DMS53 (cell line): Measurements from ENCODE around the gene SST.
A peak's percentile ranks its signal among the peaks of the same experiment; 100 is the strongest.
"Not testable (repeated sequence)": the region's sequence is repeated elsewhere in the genome, so short reads cannot be mapped to it uniquely, and the experiment has no call there.

Source experiments
- DNase-seq: peaks from one replicate; lab custom pipeline; 2025; lab: John Stamatoyannopoulos, UW

The SST gene

GRCh38 chr3:187684444-187684843, 14.2 kb upstream of the SST start:
- DNase-seq, result no peak

DNA sequence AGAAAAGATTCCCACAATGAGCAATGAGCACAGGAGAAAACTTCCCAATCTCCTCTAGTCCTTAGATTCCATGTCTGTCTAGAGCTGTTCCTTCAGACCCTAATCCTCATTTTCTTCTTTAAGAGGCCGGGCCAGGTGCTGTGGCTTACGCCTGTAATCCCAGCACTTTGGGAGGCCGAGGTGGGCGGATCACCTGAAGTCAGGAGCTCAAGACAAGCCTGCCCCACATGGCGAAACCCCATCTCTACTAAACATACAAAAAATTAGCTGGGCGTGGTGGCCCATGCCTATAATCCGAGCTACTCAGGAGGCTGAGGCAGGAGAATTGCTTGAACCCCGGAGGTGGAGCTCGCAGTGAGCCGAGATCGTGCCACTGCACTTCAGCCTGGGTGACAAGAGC, 11.6 kb upstream of the SST start:
- DNase-seq, result not testable (repeated sequence)

GRCh38 chr3:187679638-187680396, 9.6 kb upstream of the SST start:
- peak; percentile 87 for DNase-seq

- peak; percentile 78 for DNase-seq
Measured at GRCh38 chr3:187678726-187679268, 8.6 kb upstream of the SST start.

GRCh38 chr3:187677604-187678003, 7.4 kb upstream of the SST start:
- no peak for DNase-seq

GRCh38 chr3:187673012-187673411, 2.8 kb upstream of the SST start:
- no peak for DNase-seq

DNA sequence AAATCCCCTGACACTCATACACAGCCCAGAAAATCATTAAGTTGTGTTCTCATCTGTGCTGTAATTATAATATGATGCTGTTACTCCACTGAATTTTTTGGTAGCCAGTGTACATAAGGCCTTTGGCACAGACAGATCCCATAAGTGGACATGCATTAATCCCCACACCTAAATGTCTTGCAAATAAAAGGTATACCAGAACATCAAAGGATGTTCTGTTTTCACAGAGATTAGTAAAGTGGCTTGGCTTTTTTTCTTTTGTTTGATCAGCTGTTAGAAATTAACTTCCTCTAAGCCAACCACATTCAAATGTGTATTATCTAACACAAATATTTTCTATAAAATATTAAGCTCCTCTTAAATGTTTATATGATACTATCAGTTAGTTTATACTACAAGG, 2.7 kb downstream of the SST start:
- peak; percentile 93 for DNase-seq

DNA sequence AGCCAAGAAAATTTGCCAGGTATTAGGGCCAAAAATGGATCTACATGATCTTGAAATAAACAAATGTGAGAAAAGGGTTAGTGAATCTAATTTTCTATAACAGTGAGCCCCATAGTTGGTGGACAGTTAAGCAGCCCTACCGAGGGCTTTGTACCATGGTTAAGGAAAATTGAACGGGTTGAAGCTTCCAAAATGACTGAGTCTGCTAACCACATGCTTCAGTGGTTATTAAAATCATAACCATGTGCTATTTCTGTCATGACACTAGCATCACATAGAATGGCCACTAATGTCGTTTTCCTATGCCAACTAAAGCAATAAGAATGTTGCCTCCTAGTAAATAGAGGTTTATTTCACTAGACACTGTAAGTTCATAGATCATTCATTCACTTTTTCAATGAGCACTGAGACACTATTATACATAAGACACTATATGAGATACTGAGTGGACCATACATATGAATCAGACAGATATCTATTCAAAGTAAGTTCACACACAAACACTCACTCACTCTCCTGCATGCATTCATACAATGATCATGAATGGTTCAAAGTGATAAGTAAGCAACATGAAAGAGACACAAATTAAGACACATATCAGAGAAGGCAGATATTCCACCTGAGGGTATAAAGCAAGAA, 4.3 kb downstream of the SST start:
- peak; percentile 24 for DNase-seq

DNA sequence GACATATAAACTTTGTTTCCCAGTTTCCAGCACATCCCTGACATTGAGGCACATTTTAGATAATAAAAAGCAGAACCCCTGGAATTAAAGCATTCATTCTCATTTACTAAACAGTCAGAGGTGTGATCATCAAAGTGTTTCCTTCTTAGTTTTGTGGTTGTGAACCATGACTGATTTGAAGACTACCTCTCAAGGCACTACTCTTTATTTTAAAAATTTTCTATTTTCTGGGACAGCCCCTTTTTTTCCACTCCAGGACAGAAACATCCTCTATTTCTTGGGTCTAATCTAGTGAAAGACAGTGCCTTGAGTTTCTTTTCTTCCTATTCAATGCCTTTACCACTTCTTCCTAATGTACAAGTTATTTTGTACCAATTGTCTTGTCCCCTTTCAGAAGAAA, 5.2 kb downstream of the SST start:
- no peak for DNase-seq

DNA sequence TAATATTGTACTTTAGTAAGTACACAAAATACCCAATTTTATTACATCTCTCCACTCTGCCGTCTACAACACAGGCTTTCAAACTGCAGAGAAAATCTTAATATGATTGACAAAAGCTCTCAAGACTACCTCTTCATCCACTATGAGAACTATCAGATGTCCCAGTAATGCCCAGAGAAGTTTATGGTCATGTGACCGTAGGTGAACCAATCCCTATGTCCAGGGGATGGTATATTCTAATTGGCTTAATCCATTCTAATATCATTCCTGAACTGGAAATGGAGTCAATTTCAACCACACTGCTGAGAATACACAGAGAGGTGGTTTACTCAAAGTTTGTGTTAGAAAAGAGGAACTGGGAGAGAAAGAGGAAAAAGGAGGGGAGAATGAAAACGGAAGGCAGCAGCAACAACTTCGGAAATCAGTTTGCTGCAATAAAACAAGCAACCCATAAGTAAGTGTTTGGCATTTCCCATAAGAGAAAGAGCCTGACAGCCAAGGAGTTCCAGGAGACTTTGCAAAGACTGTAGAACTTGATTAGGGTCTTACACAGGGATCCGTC, 7.3 kb downstream of the SST start:
- no peak for DNase-seq

- DNase-seq, result peak; percentile 19
Measured at GRCh38 chr3:187661267-187661666, 8.9 kb downstream of the SST start.

DNA sequence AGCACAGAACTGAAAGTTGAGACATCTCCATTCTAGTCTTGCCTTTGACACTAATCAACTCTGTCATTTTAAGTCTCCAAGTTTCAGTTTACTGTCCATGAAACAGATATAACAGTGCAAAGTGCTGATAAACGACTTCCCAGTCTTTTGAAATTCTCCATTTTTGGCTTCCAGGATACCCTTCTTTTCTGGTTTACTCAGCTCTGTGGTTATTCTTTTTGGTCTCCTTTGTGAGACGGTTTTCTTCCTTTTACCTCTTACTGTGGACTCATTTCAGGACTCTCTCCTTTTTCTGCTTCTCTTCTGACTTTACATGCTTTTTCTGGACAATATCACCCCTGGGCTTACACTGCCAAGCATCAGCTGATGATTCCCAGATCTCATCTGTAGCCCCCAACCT, 18.9 kb downstream of the SST start:
- no peak for DNase-seq

GRCh38 chr3:187648177-187648576, 22.0 kb downstream of the SST start:
- no peak for DNase-seq

DNA sequence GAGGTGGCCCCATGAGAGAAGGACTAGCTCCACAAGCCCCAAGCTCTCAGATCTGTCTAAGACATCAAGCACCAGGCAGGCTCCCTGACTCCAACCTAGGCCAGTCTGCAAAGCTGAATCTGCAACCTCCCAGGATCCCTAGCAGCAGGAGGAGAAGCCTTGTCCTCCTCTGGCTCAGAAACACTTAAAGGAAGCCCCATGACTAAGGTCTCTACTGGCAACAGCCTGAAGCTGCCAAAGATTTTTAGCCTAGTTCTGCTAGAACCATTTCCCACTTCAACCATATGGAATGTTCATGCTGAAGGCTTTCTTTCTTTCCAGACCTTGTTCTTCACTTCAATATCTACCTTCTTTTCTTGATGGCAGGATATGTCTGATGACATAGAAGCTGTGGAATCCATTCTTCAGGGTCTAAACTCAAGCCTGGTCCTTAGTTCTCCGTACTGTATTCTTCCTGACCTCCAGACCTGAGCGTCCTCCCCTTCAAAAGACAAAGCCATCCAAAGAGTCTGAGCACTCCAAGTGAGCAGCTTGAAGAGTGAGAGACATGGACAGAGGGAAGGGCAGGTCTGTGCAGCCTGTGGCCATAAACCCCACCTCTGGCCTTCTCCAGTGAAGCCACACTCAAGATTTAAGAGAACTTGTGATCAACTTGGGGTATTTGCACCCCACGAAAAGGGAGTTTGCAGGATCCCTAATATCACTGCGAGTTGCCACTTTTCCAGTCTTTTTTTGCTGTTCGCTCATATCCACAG, 23.1 kb downstream of the SST start:
- DNase-seq, result no peak

- DNase-seq, result not testable (repeated sequence)
Measured at GRCh38 chr3:187645379-187645778, 24.8 kb downstream of the SST start.

DNA sequence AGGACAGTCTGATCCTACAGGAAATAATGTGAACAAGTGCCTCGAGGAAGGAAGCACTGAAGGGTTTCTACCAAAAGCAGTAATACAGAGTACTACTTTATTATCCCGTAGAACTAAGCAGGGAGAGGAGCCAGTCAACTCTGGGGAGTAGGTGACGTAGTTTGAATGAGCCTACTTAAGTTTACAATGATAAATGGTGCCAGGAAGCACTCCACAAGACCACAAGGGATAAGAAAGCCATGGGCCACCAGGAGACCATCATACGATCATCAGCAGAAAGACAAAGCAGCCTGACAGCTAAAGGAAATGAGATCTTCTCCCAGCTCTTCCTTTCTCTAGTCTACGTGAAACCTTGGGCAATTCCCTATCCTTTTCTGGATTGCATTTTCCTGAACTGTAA, 27.3 kb downstream of the SST start:
- no peak for DNase-seq

DNA sequence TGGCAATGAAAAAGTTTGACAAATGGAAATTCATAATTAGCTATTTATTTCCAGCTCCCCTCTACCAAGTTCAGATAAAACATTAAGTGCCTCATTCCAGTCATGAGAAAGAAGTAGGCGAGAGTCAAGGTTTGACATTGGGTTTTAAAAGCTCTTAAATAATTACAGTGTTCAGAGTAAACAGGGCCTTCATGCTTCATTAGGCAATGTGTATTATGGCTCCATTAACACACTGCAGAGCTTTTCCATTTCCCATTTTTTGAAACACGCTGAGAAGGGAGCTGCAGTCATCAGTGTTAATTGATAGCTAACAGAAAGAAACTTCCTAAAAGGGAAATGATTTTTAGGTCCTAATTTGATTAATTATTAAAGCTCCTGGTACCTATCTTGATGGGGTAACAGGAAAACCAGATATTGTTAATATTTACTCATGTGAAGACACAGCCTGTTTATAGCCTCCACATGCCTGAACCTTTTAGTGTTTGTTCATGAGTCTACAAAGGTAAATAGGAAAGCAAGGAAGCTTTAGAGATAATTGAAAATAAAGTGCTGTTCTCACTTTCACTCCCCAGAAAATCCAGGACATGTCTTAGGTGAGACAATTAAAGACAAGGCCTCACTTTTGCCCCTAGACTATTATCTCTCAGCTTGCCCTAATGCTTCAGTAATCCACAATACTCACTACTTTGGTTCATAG, 28.7 kb downstream of the SST start:
- peak; percentile 47 for DNase-seq

DNA sequence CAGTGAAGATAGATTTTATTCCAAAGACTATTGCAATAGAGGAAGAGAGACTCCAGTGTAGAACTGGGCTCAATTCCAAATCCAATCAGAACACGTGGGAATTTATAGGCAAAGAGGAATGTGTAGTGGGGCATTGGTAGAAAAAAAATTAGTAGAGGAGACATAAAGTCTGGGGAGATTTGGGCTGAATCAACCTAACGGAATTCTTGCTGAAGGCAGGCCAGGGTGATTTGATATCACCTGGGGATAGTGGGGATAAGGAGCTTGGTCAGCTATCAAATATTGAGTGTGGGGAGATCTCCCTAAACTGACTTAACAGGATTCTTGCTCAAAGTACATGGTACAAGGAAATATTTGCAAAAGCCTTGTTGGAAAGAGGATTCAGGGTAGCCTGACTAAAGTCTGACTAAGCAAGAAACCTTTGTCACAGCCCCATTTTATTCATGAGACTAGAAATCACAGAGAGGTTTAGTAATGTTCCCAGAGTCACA, 29.6 kb downstream of the SST start:
- DNase-seq, result no peak

DNA sequence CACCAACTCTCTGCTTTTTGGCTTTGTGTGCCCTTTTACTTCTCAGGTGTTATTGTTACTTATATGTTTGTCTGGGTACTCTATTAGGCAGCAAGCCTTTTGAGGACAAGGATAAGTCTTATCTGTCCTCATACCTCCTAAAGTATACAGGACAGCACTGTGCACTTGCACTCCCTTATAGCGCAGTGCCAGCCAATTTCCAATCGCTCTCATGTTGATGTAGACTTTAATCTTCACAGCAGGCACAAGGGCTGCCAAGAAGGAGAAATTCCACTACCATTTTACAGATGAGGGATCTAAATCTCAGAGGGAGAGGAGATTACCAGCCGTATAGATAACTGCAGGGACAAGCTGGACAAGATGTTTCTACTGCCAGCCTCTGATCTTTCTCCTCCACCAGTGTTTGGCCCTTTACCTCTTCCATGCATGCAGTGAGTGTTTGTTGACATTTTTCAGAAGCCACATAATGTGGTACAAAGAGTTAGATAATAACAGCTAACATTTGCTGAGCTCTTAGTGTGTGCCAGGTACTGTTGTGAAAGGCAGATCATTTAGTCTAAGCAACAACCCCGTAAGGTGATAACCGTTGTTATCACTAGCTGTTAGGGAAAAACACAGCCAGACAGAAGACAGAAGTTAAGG, 30.1 kb downstream of the SST start:
- peak; percentile 56 for DNase-seq

DNA sequence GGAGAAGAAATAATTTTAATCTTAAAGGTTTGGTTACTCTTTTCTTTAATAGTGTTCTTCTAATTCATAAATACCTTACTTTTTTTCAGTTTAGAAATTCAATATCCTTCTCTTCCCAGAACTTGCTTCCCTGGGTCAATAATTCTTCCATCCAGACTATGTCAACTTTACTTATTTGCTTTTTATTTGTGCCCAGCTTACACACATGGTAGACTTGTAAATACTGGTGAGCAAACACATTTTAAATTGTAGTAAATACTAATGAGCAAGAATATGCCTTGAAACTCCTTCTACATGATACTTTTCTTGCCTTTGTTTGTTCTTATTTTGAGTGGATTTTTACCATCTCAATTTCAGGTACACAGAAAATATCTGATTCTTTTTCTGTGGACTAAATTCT, 33.7 kb downstream of the SST start:
- peak; percentile 11 for DNase-seq

DNA sequence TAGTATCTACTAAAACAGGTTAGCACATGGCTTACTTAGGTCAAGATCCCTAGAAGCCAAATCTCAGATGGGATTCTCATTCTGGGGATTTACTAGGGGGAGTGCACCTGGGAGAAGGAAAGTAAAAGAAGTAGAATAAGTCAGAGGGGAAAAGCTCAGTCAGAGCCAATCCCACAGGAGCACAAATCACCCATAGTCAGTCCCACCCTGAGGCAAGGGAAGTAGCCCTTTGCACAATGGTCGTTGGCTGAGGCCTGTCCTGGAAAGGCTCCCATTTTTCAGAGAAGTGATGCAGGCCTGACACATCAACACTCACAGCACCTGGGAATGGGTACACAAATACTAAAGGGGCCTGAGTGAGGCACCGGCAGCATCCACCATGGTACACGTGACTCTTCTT, 39.8 kb downstream of the SST start:
- DNase-seq, result no peak
